Measurements from ENCODE around the gene SPRY1. TPM values are rescaled to one million over a fixed set of nuclear protein-coding genes. Genes with fewer than 3 reads are reported as not detected.

The SPRY1 gene
- total and polyA plus RNA-seq, 2 experiments from 2014 or later: 1.3 to 3.9 TPM

GRCh38 chr4:123352966-123353365 is 43.6 kb upstream of the SPRY1 start:
- H2AFZ ChIP-seq: no peak overlapping the region
- no peaks in the 10 kb centered on the region for H3K27me3 ChIP-seq (replicated peaks; ENCODE audit: insufficient read depth)
- peaks cover 7% of the 10 kb centered on the region; the same call in 1 of the 2 replicates for H3K4me1 ChIP-seq (ENCODE audit: insufficient read depth)
- TF ChIP-seq EZH2 (IDR thresholded peaks at IDR 0.05; ENCODE audit: insufficient read depth, poor library complexity, severe bottlenecking) (no peak), EZH2phosphoT487 (IDR thresholded peaks at IDR 0.05; ENCODE audit: insufficient read depth, low read depth) (no peak)
- no peak overlapping the region for H3K4me3 ChIP-seq
- no peak overlapping the region for H3K27ac ChIP-seq
- no peak for DNase-seq
- no peaks in the 10 kb centered on the region for H3F3A ChIP-seq (ENCODE audit: insufficient read depth)
- H3K9me3 ChIP-seq (ENCODE audit: low read depth): no peaks in the 10 kb centered on the region
- in situ Hi-C loops (cut with MboI): no loop called here
- no peaks in the 10 kb centered on the region for H3K79me2 ChIP-seq (ENCODE audit: insufficient read depth)
- no peak overlapping the region for H3K9ac ChIP-seq
- H3K9me2 ChIP-seq (ENCODE audit: insufficient read depth): no peaks in the 10 kb centered on the region
- no peaks in the 10 kb centered on the region for H4K20me1 ChIP-seq (ENCODE audit: insufficient read depth)
- no peak overlapping the region for H3K4me2 ChIP-seq (ENCODE audit: unreplicated experiment)
- no peaks in the 10 kb centered on the region for H3K36me3 ChIP-seq (ENCODE audit: low read depth)
- 91 to 95% methylated on average over 1 of the region's 1 CpG for WGBS, 2 experiments (ENCODE audit: low coverage in 1 of 2, low lambda C conversion rate in 2 of 2, missing lambda C conversion rate in 2 of 2)

DNA sequence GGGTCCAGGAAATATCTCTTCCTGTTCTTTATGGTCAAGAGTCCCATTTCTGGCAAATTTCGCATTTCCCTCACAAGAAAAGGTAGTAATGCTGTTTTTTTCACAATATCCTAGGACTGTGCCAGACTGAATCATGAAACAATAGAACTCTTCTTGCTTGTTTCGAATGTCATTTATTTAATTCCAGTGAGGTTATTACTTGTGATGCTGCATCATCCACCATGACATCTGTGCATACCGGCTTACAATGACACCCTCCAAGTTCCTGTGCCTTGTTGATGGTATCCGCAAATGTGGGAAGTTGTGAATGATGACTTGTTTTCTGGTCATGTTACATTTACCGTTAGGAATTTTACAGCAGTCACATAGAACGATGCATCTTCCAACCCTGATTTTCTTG is 42.9 kb upstream of the SPRY1 start:
- Histone ChIP-seq H3K27ac (no peak overlapping the region), H3K9me3 (ENCODE audit: low read depth) (no peaks in the 10 kb centered on the region), H3K27me3 (replicated peaks; ENCODE audit: insufficient read depth) (no peaks in the 10 kb centered on the region), H3K4me3 (no peak overlapping the region), H3F3A (ENCODE audit: insufficient read depth) (no peaks in the 10 kb centered on the region), H3K36me3 (ENCODE audit: low read depth) (no peaks in the 10 kb centered on the region), H3K4me2 (ENCODE audit: unreplicated experiment) (no peak overlapping the region), H3K9me2 (ENCODE audit: insufficient read depth) (no peaks in the 10 kb centered on the region), H3K79me2 (ENCODE audit: insufficient read depth) (no peaks in the 10 kb centered on the region), H3K9ac (no peak overlapping the region), H2AFZ (no peak overlapping the region), H3K4me1 (ENCODE audit: insufficient read depth) (peaks cover 7% of the 10 kb centered on the region; the same call in 1 of the 2 replicates), H4K20me1 (ENCODE audit: insufficient read depth) (no peaks in the 10 kb centered on the region)
- in situ Hi-C loops (cut with MboI): no loop called here
- WGBS, 2 experiments (ENCODE audit: low coverage in 1 of 2, low lambda C conversion rate in 2 of 2, missing lambda C conversion rate in 2 of 2): 83 to 85% methylated on average over 6 of the region's 6 CpGs
- no peak for DNase-seq
- no peak for TF ChIP-seq EZH2phosphoT487 (IDR thresholded peaks at IDR 0.05; ENCODE audit: insufficient read depth, low read depth)
- no peak for TF ChIP-seq EZH2 (IDR thresholded peaks at IDR 0.05; ENCODE audit: insufficient read depth, poor library complexity, severe bottlenecking)

- peaks cover 7% of the 10 kb centered on the region; the same call in 1 of the 2 replicates for H3K4me1 ChIP-seq (ENCODE audit: insufficient read depth)
- no peaks in the 10 kb centered on the region for H3K9me3 ChIP-seq (ENCODE audit: low read depth)
- no peaks in the 10 kb centered on the region for H3F3A ChIP-seq (ENCODE audit: insufficient read depth)
- H3K9me2 ChIP-seq (ENCODE audit: insufficient read depth): no peaks in the 10 kb centered on the region
- no peak overlapping the region for H3K4me3 ChIP-seq
- H3K27ac ChIP-seq: no peak overlapping the region
- TF ChIP-seq EZH2 (IDR thresholded peaks at IDR 0.05; ENCODE audit: insufficient read depth, poor library complexity, severe bottlenecking) (no peak), EZH2phosphoT487 (IDR thresholded peaks at IDR 0.05; ENCODE audit: insufficient read depth, low read depth) (no peak)
- H3K4me2 ChIP-seq (ENCODE audit: unreplicated experiment): no peak overlapping the region
- no peaks in the 10 kb centered on the region for H3K79me2 ChIP-seq (ENCODE audit: insufficient read depth)
- H2AFZ ChIP-seq: no peak overlapping the region
- H3K9ac ChIP-seq: no peak overlapping the region
- H3K36me3 ChIP-seq (ENCODE audit: low read depth): no peaks in the 10 kb centered on the region
- in situ Hi-C loops (cut with MboI): no loop called here
- H4K20me1 ChIP-seq (ENCODE audit: insufficient read depth): no peaks in the 10 kb centered on the region
- WGBS, 2 experiments (ENCODE audit: low coverage in 1 of 2, low lambda C conversion rate in 2 of 2, missing lambda C conversion rate in 2 of 2): 76 to 90% methylated on average over 5 of the region's 5 CpGs
- no peak for DNase-seq
- no peaks in the 10 kb centered on the region for H3K27me3 ChIP-seq (replicated peaks; ENCODE audit: insufficient read depth)
Observed at GRCh38 chr4:123354701-123355100, 41.9 kb upstream of the SPRY1 start.

- no peaks in the 10 kb centered on the region for H3K9me2 ChIP-seq (ENCODE audit: insufficient read depth)
- no peak overlapping the region for H2AFZ ChIP-seq
- H3K79me2 ChIP-seq (ENCODE audit: insufficient read depth): no peaks in the 10 kb centered on the region
- no peaks in the 10 kb centered on the region for H3K9me3 ChIP-seq (ENCODE audit: low read depth)
- H3K4me2 ChIP-seq (ENCODE audit: unreplicated experiment): no peak overlapping the region
- TF ChIP-seq EZH2phosphoT487 (IDR thresholded peaks at IDR 0.05; ENCODE audit: insufficient read depth, low read depth): no peak
- TF ChIP-seq EZH2 (IDR thresholded peaks at IDR 0.05; ENCODE audit: insufficient read depth, poor library complexity, severe bottlenecking): no peak
- DNase-seq: no peak
- H3K4me1 ChIP-seq (ENCODE audit: insufficient read depth): peaks cover 18% of the 10 kb centered on the region
- no peak overlapping the region for H3K4me3 ChIP-seq
- in situ Hi-C loops (cut with MboI): no loop called here
- 85 to 91% methylated on average over 7 of the region's 7 CpGs for WGBS, 2 experiments (ENCODE audit: low coverage in 1 of 2, low lambda C conversion rate in 2 of 2, missing lambda C conversion rate in 2 of 2)
- H4K20me1 ChIP-seq (ENCODE audit: insufficient read depth): no peaks in the 10 kb centered on the region
- no peak overlapping the region for H3K9ac ChIP-seq
- H3K27me3 ChIP-seq (replicated peaks; ENCODE audit: insufficient read depth): no peaks in the 10 kb centered on the region
- H3K27ac ChIP-seq: no peak overlapping the region
- peaks cover 8% of the 10 kb centered on the region; the same call in 1 of the 2 replicates for H3F3A ChIP-seq (ENCODE audit: insufficient read depth)
- no peaks in the 10 kb centered on the region for H3K36me3 ChIP-seq (ENCODE audit: low read depth)
Observed at GRCh38 chr4:123356921-123357320, 39.7 kb upstream of the SPRY1 start.

Data from GM23248 (cell line).